Fibroblast of the conjunctiva (primary cell): Measurements from ENCODE around the gene RNGTT.
"Not testable (repeated sequence)": the region's sequence is repeated elsewhere in the genome, so short reads cannot be mapped to it uniquely, and the experiment has no call there.

Experiments used
- DNase-seq: peaks from one replicate; pipeline ENCODE4 v3.0.0-alpha.2; 2010; ENCODE audit warnings: low read depth

RNGTT gene

DNA sequence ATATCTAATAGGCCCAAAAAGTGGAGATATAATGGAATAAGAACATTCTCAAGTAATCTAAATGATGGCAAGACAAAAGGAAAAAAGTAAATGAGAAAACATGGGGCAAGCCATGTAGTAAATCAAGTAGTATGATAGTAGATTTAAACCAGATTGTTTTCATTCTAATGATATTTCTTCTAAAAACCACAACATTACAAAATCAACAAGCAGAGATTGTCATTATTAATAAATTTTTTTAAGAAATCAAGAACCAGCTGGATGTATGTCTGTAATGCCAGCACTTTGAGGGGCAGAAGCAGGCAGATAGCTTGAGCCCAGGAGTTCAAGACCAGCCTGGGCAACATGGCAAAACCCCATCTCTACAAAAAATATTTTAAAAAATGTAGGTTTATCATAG is 155.0 kb downstream of the RNGTT start:
- DNase-seq = no peak

DNA sequence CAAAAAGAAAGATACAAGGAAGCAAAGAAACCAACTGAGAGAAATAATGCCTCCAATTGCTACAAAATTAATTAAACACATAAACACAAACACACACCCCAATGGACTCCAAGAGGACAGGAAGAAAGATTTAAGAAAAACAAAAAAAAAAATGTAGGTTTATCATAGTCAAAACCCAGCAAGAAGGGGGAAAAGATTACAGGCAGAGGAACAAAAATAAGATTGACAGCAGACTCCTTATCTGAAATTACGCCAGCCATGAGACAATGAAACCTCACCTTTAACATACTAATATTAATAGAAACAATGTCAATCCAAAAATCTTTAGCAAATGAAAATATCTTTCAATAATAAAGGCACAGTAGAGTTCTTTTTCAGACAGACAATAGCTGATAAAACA is 155.8 kb downstream of the RNGTT start:
- DNase-seq = no peak

DNA sequence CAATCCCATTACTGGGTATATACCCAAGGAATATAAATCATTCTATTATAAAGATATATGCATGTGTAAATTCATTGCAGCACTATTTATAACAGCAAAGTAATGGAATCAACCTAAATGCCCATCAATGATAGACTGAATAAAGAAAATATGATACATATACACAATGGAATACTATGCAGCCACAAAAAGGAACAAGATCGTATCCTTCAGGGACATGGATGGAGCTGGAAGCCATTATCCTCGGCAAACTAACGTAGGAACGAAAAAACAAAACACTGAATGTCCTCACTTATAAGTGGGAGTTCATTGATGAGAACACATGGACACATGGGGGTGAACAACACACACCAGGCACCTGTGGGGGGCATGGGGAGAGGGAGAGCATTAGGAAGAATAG is 156.7 kb downstream of the RNGTT start:
- DNase-seq = no peak

- no peak for DNase-seq
Measured at GRCh38 chr6:88804701-88805100, 158.7 kb downstream of the RNGTT start.

- DNase-seq = no peak
Measured at GRCh38 chr6:88785478-88785877, 177.9 kb downstream of the RNGTT start.

DNA sequence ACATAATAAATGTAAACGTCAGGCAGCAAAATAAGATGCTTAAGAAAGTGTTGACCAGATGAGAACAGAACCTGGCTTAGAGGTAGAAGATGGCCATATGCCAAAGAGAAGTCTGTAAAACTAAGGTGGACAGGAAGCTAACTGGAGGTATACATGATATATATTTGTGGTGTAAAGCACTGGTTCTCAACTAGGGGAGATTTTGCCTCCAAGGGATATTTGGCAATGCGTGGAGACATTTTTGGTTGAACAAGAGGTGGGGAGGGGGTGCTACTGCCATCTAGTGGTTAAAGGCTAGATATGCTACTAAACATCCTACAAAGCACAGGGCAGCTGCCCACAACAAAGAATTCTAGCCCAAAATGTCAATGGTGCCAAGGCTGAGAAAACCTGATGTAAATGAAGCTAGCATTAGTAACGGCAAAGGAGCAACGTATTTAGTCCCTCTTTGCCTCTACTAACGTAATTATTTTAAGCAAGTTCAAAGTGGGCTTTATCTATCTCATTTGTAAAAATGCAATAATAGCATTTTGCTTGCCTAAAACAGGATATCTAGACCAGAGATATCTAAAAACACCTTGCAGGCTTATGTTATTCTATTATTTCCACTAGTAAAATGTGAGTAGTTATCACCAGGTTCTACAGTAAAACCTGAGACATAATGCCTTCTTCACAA is 182.6 kb downstream of the RNGTT start:
- peak; percentile 57 for DNase-seq

DNA sequence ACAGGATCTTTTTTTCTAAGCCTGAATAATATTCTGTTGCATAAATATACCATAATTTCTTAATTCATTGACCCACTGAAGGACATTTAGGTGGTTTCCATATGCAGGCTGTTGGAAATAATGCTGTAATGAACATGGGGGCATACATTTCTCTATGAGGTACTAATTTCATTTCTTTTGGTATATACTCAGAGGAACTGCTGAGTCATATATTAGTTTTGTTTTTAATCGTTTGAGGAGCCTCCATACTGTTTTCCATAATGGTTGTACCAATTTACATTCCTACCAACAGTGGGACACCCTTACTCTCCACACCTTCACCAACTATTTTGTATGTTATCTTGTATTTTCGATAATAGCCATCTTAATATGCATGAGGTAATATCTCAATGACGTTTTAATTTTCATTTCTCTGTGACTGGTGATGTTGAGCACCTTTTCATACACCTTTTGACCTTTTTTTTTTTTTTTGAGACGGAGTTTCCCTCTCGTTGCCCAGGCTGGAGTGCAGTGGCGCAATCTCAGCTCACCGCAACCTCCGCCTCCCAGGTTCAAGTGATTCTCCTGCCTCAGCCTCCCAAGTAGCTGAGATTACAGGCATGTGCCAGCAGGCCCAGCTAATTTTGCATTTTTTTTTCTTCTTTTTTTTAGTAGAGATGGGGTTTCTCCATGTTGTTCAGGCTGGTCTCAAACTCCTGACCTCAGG is 187.4 kb downstream of the RNGTT start:
- no peak for DNase-seq

DNA sequence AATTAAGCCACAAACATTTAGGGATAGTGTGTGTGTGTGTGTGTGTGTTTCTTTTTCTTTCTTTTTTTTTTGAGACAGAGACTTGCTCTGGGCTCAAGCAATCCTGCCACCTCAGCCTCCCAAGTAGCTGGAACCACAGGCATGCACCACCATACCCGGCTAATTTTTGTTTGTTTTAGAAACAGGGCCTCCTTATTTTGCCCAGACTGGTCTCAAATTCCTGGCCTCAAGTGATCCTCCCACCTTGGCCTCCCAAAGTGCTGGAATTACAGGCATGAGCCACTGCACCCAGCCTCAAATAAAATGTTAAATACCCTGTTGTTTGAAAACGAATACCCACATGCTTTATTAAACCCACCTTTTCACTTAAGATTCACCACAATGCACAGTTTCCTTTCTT is 195.3 kb downstream of the RNGTT start:
- DNase-seq = not testable (repeated sequence)

- DNase-seq = no peak
Measured at GRCh38 chr6:88764081-88764480, 199.3 kb downstream of the RNGTT start.

DNA sequence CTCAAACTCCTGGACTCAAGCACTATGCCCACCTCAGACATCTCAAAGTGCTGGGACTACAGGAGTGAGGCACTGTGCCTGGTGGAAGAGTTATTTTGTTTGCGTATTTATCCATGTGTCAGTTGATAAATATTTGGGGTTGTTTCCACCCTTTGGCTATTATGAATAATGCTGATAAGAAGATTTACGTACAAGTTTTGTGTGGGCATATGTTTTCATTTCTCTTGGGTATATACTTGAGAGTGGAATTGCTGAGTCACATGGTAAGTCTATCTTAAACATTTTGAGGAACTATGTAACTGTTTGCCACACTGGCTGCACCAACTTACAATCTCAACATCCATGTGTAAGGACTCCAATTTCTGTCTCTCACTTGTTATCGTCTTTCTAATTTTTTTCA is 200.3 kb downstream of the RNGTT start:
- no peak for DNase-seq

GRCh38 chr6:88761237-88762031 is 202.0 kb downstream of the RNGTT start:
- no peak for DNase-seq

- DNase-seq = no peak
Measured at GRCh38 chr6:88760091-88760490, 203.3 kb downstream of the RNGTT start.

- DNase-seq = no peak
Measured at GRCh38 chr6:88750936-88751335, 212.5 kb downstream of the RNGTT start.

- DNase-seq = no peak
Measured at GRCh38 chr6:88749849-88750248, 213.6 kb downstream of the RNGTT start.

DNA sequence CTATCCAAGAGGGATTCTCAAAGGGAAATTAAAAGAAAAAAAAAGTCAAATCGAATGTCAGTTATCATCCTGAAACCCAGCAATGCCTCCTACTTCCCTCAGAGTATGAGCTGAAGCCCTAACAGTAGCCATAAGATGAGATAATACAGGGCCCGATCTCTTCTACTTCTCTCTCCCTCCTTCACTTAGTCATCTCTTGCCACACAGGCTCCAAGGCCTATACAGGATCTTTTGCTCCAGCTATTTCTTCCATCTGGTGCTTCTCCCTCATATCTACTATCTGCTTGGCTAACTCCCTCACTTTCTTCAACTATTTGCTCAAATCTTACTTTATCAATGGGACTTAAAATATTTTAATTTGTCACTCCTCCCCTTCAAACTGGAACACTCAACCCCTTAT is 215.3 kb downstream of the RNGTT start:
- no peak for DNase-seq

GRCh38 chr6:88741939-88742338 is 221.5 kb downstream of the RNGTT start:
- no peak for DNase-seq

GRCh38 chr6:88741071-88741470 is 222.3 kb downstream of the RNGTT start:
- DNase-seq = no peak

GRCh38 chr6:88734544-88734943 is 228.9 kb downstream of the RNGTT start:
- DNase-seq = no peak

- DNase-seq = no peak
Measured at GRCh38 chr6:88730611-88731011, 232.8 kb downstream of the RNGTT start.

DNA sequence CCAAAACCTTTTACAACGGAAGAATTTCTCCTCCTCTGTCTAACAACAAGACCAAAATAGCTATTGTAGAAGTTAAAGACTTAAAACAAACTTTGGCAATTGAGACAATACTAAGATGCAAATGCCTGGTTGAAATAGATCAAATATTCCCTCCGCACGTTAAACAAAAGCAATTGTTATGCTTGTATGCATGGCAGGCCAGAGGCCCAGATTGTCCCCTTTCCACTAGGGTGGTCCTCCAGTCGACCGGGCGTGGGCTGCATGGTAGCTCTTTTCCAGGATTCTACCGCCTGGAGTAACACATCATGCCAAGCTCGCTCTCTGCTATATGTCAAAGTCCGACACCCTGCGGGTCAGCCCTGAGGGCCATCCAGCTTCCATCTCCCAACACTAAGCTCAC is 234.7 kb downstream of the RNGTT start:
- DNase-seq = no peak

DNA sequence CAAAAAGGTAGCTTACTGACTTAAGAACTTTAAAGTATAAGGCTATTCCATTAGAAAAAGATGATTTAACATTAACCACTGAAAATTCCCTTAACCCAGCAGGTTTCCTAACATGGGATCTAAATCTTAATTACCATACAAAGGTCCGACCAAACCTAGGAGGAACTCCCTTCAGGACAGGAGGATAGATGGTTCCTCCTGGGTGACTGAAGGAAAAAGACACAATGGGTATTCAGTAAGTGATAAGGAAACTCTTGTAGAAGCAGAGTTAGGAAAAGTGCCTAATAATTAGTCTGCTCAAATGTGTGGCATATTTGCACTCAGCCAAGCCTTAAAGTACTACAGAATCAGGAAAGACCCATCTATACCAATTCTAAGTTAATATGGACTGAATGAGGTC is 237.0 kb downstream of the RNGTT start:
- DNase-seq = not testable (repeated sequence)

- DNase-seq = no peak
Measured at GRCh38 chr6:88725111-88725975, 238.1 kb downstream of the RNGTT start.
